HG03196 (cell line): Measurements from ENCODE around the gene PPP1R3E.
A peak's percentile ranks its signal among the peaks of the same experiment; 100 is the strongest.
"Not testable (repeated sequence)": the region's sequence is repeated elsewhere in the genome, so short reads cannot be mapped to it uniquely, and the experiment has no call there.

ENCODE experiments used
- ATAC-seq: cut with Tn5 transposase; IDR thresholded peaks from one replicate; pipeline ENCODE4 v1.9.1; 2021; ENCODE audit not compliant: unreplicated experiment

The PPP1R3E gene

DNA sequence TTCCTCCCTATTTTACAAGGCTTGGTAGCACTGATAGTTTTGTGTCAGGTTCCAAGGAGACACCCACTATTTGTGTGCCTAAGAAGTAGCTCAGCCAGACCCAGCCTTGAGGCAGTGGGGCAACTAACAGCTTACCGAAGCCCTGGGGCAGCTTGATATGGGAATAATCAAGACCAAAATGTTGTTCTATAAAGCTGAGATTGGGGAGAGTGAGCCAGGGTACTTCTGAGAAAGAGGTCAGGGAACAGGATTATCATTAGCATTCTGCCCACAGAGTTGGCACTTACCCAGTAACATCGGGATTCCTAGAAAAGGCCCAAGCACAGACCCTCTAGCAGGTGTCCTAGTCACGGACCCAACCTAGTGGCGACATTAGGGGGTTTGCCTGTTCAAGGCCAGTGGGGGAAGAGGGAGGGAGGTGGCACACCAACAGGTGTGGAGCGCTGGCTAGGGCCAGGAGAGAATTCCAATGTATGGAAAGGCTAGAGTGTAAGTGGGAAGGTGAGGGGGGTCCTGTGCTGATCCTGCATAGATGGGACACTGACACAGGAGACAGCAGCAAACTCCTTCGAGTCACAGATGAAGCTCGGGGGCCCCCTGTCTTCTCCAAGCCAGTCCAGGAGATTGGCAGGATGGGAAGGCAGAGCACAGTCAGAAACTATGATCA lies 4.9 kb downstream of the PPP1R3E start:
- ATAC-seq: no peak

- ATAC-seq: no peak
These were observed 5.6 kb downstream of the PPP1R3E start for GRCh38 chr14:23297096-23297495.

DNA sequence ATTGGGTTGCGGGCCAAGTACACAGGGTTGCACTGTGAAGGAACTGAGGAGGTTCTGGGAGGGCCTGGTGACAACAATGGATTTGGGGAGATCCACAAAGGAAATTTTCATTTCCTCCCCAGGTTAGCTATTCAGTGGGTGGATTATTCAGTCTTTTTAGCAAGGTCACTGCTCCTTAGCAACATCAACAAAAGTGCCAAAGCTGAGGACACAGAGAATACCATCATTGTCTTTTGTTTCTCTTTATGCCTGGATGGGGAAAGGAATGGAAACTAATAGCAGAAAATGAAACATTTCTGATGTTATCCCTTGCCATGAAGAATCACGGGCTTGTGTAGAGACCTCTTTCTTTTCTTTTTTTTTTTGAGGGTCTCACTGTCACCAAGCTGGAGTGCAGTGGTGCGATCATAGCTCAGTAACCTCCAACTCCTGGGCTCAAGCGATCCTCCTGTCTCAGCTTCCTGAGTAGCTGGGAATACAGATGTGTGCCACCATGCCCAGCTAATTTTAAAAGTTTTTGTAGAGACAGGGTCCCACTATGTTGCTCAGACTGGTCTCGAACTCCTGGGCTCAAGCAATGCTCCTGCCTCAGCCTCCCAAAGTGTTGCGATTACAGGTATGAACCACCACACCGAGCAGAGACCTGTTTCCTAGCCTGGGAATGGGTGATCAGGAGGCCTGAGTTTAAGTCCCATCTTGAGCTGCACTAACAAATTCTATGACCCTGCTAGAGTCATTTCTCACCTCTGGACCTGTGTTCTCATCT lies 6.5 kb downstream of the PPP1R3E start:
- no peak for ATAC-seq

- no peak for ATAC-seq
These were observed 7.7 kb downstream of the PPP1R3E start for GRCh38 chr14:23294734-23295561.

- no peak for ATAC-seq
These were observed 15.7 kb downstream of the PPP1R3E start for GRCh38 chr14:23286902-23287479.

DNA sequence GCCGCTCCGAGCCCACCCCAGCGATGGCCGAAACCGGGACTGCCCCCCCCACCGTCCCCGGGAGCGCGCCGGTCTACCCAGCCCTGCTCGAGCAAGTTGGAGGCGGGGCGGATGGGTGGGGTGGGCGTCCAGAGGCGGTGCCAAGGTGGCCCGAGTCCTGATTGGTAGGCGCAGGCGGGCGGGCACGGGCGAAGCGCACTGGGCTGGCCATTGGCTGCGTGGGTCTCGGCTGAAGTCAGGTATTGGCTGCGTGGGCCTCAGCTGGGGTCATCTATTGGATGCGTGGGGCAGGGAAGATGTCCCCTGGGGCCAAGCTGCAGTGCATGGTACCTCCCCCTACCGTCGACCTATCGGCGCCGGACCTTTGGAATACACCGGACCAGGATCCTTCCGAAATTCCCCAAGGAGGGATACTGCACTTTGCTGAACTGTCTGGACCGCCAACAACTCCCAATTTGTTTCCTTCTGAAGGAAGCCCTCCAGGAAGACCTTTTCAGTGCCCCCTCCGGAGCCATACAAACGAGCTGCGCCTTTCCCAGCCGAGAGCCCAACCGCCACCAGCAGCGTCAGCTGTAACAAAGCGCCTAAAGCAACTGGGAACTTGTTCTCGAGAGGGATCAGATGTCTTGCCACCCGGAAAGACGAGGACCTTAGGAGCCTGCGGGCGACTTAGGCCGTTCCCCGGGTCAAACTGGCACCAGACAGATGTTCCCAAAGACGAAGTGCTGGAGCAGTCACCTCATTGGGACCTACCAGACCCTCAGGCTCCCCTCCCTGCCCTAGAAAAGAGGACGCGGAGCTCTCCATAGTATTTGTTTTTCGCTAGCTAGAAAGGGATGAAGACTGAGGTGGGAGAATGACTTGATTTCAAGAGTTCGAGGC lies 16.4 kb downstream of the PPP1R3E start, which contains the start of gene HOMEZ:
TSS of gene HOMEZ (minus strand) at position 113 of the 882 bp plus-strand sequence. CDS start 180 bp downstream, outside the sequence.
- ATAC-seq: peak; percentile 98

DNA sequence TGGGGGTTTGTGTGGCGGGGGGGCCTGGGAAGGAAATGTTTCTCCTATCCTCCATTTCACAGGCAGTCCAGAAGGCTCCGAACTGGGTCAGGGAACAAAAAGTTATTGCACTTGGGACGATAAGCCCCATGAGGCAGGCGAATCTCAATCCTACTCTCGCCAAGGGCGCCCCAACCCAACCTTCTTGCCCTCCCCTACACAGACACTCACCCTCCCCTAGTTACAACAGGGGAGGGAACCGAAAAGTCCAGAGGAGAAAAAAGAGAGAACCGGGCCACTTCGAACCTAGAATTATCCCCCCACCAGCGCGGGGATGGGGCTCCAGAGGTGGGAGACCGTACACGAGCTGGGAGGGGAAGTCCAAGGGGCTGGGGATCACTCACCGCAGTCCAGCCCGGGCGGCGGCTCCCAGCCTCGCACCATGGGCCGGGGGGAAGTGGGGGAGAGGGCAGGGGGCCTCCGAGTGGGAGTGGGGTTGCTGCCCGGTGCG lies 17.1 kb downstream of the PPP1R3E start:
- peak; percentile 21 for ATAC-seq

GRCh38 chr14:23284654-23285529 lies 17.8 kb downstream of the PPP1R3E start:
- ATAC-seq: no peak

DNA sequence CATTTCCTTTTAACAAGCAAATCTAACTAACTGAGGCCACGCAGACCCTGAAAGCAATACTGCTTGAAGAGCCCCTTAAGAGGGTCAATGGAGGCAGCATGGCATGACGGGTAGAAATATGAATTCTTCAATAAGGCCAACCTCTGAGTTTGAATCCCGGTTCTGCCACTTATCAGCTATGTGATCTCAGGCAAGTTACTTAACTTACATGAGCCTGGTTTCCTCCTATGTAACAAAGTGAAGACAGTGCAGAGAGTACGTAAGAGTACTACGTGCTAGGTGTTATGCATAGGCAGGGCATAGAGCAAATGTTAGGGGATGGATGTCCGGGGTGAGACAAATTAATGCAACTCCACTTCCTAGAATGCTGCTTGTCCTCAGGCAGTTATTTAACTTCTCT lies 21.4 kb downstream of the PPP1R3E start:
- ATAC-seq: no peak

DNA sequence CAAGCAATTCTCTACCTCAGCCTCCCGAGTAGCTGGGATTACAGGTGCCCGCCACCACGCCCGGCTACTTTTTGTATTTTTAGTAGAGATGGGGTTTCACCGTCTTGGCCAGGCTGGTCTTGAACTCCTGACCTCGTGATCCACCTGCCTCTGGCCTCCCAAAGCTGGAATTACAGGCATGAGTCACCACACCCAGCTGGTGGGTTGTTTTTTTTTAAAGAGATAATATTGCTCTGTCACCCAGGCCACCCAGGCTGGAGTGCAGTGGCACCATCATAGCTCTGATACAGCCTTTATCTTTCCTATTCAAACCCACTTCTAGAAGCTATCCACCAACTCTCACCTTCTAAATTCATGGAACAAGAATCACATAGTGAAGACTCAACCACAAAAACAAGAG lies 24.7 kb downstream of the PPP1R3E start:
- ATAC-seq: not testable (repeated sequence)

DNA sequence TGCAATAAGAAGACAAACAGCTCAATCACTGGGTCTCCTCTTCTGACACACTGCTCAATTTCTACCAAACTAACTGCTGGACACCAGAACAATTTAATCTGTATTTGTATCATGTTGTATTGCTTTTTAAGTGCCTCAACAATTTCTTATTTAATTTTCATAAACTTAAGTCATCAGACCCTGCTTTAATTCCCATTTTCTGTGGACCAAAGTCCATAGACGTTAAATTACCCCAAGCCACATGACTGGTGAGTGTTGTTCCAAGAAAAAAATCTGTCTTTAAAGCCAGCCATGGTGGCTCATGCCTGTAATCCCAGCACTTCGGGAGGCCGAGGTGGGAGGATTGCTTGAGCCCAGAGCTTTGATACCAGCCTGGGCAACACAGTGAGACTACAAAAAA lies 25.5 kb downstream of the PPP1R3E start:
- ATAC-seq: no peak

DNA sequence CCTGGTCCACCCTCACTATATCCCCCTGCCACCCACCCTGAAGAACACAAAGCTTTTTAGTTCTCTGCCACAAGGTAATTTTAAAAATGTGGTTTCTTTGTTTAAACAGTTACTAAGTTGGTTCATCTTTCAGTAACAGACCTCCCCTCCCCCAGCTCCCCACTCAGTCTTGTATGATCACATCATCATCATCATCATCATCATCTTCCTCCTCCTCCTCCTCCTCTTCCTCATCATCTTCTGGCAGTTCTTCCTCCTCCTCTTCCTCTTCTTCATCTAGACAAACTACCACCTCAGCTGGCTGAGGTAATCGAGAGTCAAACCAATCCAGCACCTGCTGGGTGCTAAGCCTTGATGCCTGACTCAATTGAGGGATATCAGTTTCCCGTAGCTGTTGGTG lies 27.2 kb downstream of the PPP1R3E start:
- ATAC-seq: no peak

- no peak for ATAC-seq
These were observed 33.5 kb downstream of the PPP1R3E start for GRCh38 chr14:23269193-23269592.

DNA sequence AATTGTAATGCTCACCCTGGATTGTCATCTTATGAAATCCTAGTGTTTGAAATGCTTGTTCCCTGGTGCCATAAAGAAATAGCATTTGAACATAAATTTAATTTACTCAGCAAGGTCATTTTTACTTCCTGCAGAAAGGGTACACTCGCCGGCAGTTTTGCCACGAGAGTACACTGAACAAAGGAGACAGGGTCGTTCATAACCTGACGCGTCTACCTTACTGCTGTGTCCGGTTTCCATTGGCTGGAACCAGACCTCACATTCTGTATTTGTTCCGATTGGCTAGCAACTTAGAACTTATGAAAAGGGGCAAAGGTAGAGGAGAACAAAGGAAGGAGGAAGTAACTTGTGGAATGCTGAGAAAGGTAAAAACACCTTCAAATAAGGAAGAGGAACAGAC lies 41.8 kb downstream of the PPP1R3E start:
- ATAC-seq: not testable (repeated sequence)

GRCh38 chr14:23259426-23259825 lies 43.2 kb downstream of the PPP1R3E start:
- no peak for ATAC-seq

- no peak for ATAC-seq
These were observed 44.4 kb downstream of the PPP1R3E start for GRCh38 chr14:23258256-23258655.

DNA sequence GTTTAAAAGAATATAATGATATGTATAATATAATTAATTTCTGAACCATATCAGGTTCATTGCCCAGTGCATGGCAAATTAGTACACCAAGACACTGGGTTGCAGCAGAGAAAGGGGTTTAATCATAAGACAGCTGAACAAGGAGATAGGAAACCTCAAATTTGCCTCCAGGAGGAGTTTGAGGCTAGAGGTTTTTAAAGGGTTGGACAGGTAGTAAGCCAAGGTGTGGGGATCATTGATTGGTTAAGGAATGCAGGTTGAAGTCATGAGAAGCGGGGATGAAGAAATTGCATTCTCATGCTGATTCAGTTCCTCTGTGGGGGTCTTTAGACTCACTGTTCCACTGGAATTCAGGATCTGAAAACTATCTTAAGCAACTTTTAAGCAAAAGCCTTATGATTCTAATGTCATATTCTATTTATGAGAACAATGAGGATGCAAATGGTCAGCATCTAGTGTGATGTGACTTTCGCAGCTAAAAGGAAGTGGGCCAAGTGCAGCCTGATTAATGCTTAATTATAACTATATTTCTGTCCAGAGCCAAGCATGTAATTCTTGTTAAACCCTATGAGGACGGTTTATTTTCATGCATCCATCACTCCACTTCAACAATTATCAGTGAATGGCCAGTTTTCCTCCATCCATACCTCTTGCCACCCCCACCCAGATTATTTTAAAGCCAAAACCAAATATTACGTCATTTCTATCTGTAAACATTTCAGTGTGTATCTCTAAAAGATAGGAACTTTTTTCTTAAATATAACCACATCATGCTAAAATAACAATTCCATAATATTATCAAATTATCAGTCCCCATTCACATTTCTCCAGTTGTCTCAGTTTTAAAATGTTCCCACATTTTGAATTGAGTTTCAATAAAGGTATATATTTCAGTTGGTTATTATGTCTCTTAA lies 50.0 kb downstream of the PPP1R3E start:
- ATAC-seq: no peak

GRCh38 chr14:23252006-23252405 lies 50.7 kb downstream of the PPP1R3E start:
- no peak for ATAC-seq
